KMS-11 (cell line): Measurements from ENCODE around the gene PTCD2.

Experiments
- H2AFZ ChIP-seq: fragments of 200-600 bp; sonication (generic); 2 replicates; pipeline ENCODE4 v1.6.1; 2016; ENCODE audit warnings: antibody characterized with exemption, mixed run types, low read depth
- H3K27ac ChIP-seq: fragments of 200-600 bp; sonication (generic); 2 replicates; pipeline ENCODE4 v1.6.1; 2016; ENCODE audit warnings: mild to moderate bottlenecking, mixed run types
- H3K27me3 ChIP-seq: fragments of 200-600 bp; sonication (generic); 2 replicates; pipeline ENCODE4 v1.6.1; 2017; ENCODE audit warnings: mild to moderate bottlenecking, low read depth, mixed run types, moderate library complexity; ENCODE audit not compliant: insufficient read depth
- H3K36me3 ChIP-seq: fragments of 200-600 bp; sonication (generic); 2 replicates; pipeline ENCODE4 v1.6.1; 2017; ENCODE audit warnings: mild to moderate bottlenecking, mixed run types; ENCODE audit not compliant: insufficient read depth
- H3K4me1 ChIP-seq: fragments of 200-600 bp; sonication (generic); 2 replicates; pipeline ENCODE4 v1.6.1; 2016; ENCODE audit warnings: mild to moderate bottlenecking, low read depth, mixed run types; ENCODE audit not compliant: poor library complexity, severe bottlenecking
- H3K4me2 ChIP-seq: fragments of 200-600 bp; sonication (generic); 2 replicates; pipeline ENCODE4 v1.7.0; 2016; ENCODE audit warnings: mild to moderate bottlenecking, mixed run types
- H3K4me3 ChIP-seq: fragments of 200-600 bp; sonication (generic); IDR thresholded peaks from 2 replicates; pipeline ENCODE4 v1.6.1; 2017; ENCODE audit warnings: low read depth, low read length, mixed read lengths; ENCODE audit not compliant: insufficient read depth
- H3K79me2 ChIP-seq: fragments of 200-600 bp; sonication (generic); 2 replicates; pipeline ENCODE4 v1.6.1; 2016; ENCODE audit warnings: low read depth, mixed run types; ENCODE audit not compliant: insufficient read depth
- H3K9ac ChIP-seq: fragments of 200-600 bp; sonication (generic); 2 replicates; pipeline ENCODE4 v1.6.1; 2016; ENCODE audit warnings: mild to moderate bottlenecking, mixed run types
- H4K20me1 ChIP-seq: fragments of 200-600 bp; sonication (generic); 2 replicates; pipeline ENCODE4 v1.6.1; 2016; ENCODE audit warnings: mild to moderate bottlenecking, mixed run types; ENCODE audit not compliant: insufficient read depth
- CTCF ChIP-seq: fragments of 200-600 bp; sonication (generic); conservative IDR thresholded peaks from 2 replicates; pipeline ENCODE4 v1.6.1; 2017; ENCODE audit warnings: low read depth, mild to moderate bottlenecking, antibody characterized with exemption, low read length, moderate library complexity, mixed read lengths

The PTCD2 gene

GRCh38 chr5:72276219-72276752 lies 43.9 kb upstream of the PTCD2 start:
- H3K79me2 ChIP-seq: peaks cover 15% of the 10 kb centered on the region; the same call in 1 of the 2 replicates
- no peak overlapping the region for H3K9ac ChIP-seq
- H3K27ac ChIP-seq: no peak overlapping the region
- H2AFZ ChIP-seq: no peak overlapping the region
- TF ChIP-seq CTCF: no peak
- no peaks in the 10 kb centered on the region for H4K20me1 ChIP-seq
- no peak overlapping the region for H3K4me2 ChIP-seq
- no peaks in the 10 kb centered on the region for H3K4me1 ChIP-seq
- peaks cover 9% of the 10 kb centered on the region; the same call in 1 of the 2 replicates for H3K36me3 ChIP-seq
- no peaks in the 10 kb centered on the region for H3K27me3 ChIP-seq
- no peak overlapping the region for H3K4me3 ChIP-seq

- no peak overlapping the region for H3K4me2 ChIP-seq
- H3K9ac ChIP-seq: no peak overlapping the region
- H3K27me3 ChIP-seq: no peaks in the 10 kb centered on the region
- no peaks in the 10 kb centered on the region for H4K20me1 ChIP-seq
- H3K36me3 ChIP-seq: peaks cover 5% of the 10 kb centered on the region; the same call in 1 of the 2 replicates
- peaks cover 18% of the 10 kb centered on the region for H3K4me1 ChIP-seq
- H3K27ac ChIP-seq: no peak overlapping the region
- H2AFZ ChIP-seq: no peak overlapping the region
- TF ChIP-seq CTCF: peak; percentile 54
- H3K4me3 ChIP-seq: no peak overlapping the region
- peaks cover 7% of the 10 kb centered on the region; the same call in 1 of the 2 replicates for H3K79me2 ChIP-seq
These were observed 39.5 kb upstream of the PTCD2 start for GRCh38 chr5:72280581-72281069.

GRCh38 chr5:72281430-72281763 lies 38.8 kb upstream of the PTCD2 start:
- H3K9ac ChIP-seq: no peak overlapping the region
- no peak overlapping the region for H2AFZ ChIP-seq
- no peak overlapping the region for H3K4me2 ChIP-seq
- H3K79me2 ChIP-seq: 0 out of 2 replicates have a peak, but pooled peaks cover 7% of the 10 kb centered on the region
- H3K36me3 ChIP-seq: peaks cover 5% of the 10 kb centered on the region; the same call in 1 of the 2 replicates
- no peaks in the 10 kb centered on the region for H4K20me1 ChIP-seq
- no peak overlapping the region for H3K27ac ChIP-seq
- no peaks in the 10 kb centered on the region for H3K27me3 ChIP-seq
- TF ChIP-seq CTCF: no peak
- H3K4me1 ChIP-seq: peaks cover 18% of the 10 kb centered on the region
- H3K4me3 ChIP-seq: no peak overlapping the region

GRCh38 chr5:72281764-72282499 lies 38.2 kb upstream of the PTCD2 start:
- Histone ChIP-seq H3K4me3 (no peak overlapping the region), H3K27ac (no peak overlapping the region), H4K20me1 (no peaks in the 10 kb centered on the region), H3K9ac (no peak overlapping the region), H3K36me3 (peaks cover 5% of the 10 kb centered on the region; the same call in 1 of the 2 replicates), H3K4me1 (peaks cover 18% of the 10 kb centered on the region), H3K4me2 (peak overlapping the region; percentile 32; the same call in 1 of the 2 replicates), H3K27me3 (no peaks in the 10 kb centered on the region), H3K79me2 (0 out of 2 replicates have a peak, but pooled peaks cover 7% of the 10 kb centered on the region), H2AFZ (no peak overlapping the region)
- TF ChIP-seq CTCF: no peak
